Measurements from ENCODE around the gene FREY1.

Gene FREY1, protein sequence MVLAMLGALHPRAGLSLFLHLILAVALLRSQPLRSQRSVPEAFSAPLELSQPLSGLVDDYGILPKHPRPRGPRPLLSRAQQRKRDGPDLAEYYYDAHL

DNA sequence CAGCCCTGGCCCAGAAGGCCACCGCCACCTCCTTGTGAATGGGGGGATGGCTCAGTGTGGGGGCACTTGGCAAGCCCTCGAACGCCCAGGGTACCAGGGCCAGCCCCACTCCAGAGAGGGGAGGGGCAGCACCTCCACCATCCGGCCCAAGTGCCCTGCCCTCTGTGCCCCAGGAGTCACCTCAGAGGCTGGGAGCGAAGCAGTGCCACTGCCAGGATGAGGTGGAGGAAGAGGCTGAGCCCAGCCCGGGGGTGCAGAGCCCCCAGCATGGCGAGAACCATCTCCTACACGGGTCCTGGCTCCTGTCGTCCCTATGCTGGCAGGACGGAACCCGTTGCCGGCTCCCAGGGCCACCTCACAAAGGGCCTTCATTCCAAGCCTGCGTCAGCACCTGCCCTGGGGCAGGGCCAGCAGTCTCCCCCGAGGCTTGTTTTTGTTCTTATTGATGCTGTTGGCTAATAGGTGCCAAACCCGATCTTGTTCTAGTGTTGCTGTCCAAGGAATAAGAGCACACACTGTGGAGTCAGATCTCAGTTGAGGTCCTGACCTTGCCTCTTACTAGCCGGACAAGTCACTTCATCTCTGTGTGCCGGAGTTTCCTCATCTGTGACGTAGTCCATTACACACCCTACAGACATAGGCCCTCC, at the start of gene FREY1:
Gene FREY1, minus strand, starts transcription at position 307 of the 647 bp plus-strand sequence. Its CDS starts 26 bp downstream, at position 281.
- DNase-seq = no peak

DNA sequence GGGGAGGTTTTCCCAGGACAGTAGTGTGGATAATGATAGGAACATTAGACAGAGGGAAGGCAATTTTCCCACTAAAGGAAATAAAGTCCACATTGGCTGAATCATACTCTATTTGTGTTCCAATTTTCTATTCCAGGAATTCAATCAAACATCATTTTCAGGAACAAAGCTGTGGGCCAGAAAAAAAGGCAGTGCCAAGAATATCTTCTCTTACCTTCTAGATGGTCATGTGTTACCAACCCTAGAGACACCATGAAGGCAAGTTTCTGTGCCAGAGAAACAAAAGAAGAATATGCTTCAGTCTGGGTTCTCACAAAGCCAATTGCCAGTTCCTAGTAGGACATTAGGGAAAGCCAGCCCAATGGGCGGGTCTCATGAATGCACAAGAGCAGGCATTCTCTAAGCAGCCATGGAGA, 42.9 kb upstream of the FREY1 start:
- no peak for DNase-seq

DNA sequence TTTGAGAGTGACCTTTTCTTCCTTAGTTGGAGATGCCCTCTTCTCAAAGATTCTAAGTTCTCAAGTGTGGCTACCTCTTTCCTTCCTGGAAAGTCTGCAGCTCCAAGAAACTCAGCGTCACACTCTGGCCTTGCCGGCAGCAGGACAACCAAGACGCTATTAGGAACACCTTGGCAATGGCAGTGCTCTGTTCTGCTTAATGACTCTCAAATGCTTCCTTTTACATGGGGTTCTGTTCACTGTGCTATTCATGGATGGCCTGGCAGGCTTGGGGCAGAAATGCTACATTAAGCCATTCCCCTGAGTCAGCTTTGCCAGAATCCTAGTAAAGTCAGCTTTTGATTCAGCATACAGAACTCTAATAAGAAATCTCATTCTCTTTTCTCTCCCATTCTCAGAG, 41.3 kb upstream of the FREY1 start:
- DNase-seq = no peak

DNA sequence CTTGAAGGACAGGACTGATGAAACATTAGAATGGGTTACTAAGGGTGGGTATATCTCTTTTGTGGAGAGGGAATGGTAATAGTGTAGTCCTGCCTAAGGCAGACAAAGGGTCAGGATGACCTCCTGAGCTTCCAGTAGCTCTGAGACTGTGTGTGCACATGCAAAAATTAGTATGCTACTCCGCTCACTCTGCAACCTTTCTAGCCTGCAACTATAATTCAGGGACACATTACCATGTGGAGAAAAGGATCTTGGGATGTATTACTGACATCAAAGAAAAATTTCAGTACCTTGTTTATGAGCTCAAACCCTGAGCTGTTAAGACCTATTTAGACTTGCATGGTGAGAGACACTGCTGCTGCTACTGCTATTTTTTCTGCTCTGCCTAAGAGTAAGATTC, 40.8 kb upstream of the FREY1 start:
- DNase-seq = no peak

GRCh38 chr11:45945397-45945999, 38.4 kb upstream of the FREY1 start:
- no peak for DNase-seq

DNA sequence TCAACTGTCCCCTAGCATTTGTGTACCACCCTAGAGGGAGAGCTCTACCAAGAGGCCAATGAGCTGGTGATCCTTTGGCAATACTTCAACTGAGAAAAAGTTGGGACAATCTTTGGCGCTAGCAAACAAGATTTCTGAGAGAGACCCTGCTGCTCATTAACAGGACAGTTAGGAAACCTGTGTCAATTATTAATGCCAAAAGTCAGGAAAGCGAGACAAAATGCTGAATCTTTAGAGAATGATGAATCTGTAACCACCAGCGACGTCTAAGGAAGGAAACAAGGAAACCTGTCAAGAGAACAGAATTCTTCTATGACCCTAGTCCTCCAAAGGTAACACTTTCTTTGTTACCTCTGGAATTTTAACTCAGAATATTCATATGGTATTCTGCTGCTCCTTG, 35.3 kb upstream of the FREY1 start:
- no peak for DNase-seq

- DNase-seq = no peak
Measured at GRCh38 chr11:45941285-45941684, 34.2 kb upstream of the FREY1 start.

DNA sequence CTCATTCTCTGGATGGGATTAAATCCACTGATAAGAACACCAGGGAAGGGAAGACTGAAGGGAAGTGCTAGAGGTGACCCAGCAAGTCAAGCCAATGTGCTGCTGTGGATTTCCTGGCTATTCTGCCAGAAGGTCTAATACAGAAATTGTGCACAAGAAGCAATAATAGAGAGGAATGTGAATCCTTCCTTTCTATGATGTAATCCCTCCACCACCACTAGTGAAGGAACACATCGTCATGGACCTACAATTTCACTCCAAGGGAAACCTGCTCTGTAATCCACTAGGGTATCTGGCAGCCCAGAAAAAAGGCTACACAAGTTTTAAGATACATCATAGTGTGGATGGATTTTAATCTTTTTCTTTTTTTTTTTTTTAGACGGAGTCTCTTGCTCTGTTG, 32.8 kb upstream of the FREY1 start:
- DNase-seq = no peak

GRCh38 chr11:45937916-45938315, 30.8 kb upstream of the FREY1 start:
- no peak for DNase-seq

DNA sequence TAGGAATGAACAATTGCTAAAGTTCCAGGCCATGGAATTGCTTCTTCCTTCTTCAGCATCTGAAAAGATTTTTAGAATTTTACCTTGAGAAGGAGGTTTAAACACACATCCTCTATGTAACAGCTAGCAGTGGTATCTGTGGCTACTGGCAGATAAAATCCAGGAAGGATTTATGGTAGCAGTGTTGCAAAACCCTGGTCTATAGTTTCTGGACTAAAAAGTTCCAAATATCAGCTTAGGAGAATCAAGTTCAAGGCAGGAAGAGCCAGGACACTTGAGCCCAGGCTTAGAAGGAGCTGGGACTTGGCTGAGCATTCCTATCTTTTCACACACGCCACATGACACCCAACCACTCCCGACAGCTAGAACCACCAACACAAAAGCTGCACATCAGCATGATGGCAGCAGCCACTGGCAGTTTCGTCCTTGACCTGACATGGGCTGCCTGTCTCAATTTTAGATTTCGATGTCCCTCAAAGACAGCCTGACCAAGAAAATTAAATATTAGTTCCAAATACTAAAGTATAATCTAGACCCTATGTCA, 29.5 kb upstream of the FREY1 start:
- DNase-seq = no peak

DNA sequence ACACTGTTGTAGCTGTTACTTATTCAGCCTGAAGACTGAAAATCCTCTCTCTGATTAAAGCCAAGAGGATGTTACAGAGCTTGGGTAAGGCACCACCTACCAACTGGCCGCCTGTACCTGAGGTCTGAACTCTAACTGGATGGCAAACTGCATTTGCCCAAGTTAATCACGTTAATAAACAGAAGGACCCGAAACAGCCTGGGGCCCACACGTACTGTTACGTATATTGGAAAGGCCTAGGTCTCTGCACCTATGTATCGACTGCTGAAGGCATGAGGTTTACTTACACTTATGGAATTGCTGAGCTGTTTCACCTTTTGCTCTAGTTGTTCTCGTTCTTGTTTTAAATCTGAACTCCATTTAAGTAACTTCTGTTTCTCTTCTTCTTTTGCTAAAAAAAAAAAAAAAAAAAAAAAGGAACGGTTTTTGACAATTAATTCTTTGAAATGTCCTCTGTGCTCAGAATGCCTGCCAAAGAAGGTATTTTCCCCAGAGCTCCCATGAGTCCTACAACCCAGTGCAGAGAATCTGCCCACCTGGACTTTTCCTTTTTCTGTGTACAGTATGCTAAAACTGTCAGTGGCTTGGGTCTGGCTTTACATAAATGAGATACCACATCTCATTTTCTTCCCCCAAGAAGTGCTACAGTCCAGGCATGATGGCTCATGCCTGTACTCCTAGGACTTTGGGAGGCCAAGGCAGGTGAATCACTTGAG, 28.4 kb upstream of the FREY1 start:
- DNase-seq = no peak

GRCh38 chr11:45934580-45935318, 27.7 kb upstream of the FREY1 start:
- DNase-seq = no peak

DNA sequence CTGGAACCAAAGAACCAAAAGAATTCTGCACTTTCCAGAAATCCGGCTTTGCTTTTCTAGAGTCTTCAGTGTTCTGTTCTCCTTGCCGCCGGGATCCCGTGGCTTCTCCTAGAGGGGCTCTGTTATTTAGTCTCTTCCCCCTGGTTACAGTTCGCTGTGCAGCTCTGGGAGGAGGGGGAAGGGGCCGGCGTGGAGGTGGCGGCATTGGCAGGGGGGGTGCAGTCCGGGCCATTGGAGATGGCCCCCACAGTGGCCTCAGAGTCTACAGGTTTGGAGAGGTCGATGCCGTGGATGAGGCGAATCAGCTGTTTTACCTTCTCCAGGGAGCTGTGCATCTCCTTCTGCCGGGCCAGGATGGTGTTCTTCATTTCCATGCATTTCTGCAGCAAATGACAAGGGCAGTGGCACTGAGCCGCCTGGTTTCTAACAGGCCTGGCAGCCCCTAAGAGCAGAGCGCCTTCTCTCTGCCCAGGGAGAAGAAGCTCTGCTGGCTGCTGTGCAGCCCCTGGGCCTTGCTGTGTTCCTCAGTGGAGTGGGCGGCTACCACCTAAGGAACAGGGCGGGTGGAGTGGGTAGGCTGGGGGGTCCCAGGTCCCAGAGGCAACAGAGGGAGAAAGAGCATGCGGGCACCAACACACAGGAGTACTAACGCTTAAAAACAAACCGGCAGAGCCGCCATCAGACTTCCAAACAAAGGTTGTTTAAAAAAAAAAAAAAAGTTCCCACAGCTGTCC, 26.9 kb upstream of the FREY1 start:
- DNase-seq = no peak

DNA sequence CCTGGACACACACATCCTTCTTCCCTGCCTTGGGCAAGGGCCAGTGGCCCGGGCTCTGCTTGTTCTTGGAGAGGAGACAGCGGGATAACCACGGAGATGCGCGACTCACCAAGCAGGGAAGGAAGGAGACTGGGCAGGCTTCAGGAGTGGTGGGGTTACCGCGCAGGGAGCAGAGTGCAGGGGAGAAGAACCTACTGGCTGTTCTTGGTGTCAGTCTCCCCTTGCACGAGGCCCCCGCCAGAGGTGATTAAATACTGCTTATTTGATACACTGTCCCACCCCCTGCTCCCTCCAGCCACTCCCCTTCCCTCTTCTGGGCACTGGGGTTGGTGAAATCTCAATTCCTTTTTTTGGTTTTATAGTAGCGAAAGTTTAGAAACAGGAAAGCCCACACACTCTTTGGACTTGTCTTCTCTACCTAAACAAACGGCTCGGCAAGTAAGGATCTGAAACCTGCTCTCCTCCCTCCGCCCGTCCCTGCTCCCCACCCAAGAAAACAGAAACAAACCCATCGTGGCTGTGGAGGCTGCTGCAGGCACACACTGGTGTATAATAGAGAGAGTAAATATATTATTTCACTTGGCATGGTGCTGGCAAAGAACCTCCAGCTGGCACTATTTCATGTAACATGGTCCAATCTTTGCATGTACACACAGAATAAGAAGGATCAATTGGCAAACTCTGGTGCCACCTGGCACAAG, 26.2 kb upstream of the FREY1 start:
- DNase-seq = no peak

GRCh38 chr11:45932217-45932616, 25.1 kb upstream of the FREY1 start:
- no peak for DNase-seq

GRCh38 chr11:45931739-45932138, 24.7 kb upstream of the FREY1 start:
- no peak for DNase-seq

GRCh38 chr11:45930951-45931570, 24.0 kb upstream of the FREY1 start:
- DNase-seq = no peak

DNA sequence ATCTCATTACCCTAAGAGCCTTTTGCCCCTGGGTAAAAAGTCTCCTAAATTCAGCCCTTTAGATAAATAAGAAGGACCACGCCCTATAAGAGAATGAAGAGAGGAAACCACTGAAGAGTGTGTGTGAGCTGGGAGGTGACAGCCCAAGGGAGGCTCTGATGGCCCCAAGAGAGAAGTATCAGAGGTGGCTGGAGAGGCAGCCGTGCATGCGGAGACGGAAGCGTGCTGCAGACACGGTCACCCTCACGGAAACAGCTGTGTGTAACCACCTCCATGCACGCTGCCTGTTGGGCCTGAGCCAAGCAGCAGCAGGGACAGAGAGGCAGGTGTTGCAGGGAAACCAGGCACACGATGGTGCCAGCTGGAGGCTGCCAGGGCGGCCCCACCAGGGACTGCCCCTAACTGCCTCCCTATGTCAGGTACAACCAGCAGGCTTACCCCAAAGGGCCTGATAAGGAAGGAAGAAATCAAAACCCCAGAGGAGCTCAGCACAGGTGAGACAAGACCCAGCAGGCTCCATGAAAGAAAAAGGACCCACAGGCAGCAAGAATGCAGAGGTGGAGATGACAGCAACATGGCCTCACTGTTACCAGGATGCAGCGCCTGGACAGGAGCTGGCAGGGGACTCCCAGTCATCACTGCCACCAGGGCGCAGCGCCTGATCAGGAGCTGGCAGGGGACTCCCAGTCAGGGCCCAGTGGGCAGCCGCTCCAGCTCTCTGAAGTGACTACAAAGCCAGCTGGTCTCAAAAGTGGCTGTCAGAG, 23.1 kb upstream of the FREY1 start:
- peak; percentile 44 for DNase-seq

DNA sequence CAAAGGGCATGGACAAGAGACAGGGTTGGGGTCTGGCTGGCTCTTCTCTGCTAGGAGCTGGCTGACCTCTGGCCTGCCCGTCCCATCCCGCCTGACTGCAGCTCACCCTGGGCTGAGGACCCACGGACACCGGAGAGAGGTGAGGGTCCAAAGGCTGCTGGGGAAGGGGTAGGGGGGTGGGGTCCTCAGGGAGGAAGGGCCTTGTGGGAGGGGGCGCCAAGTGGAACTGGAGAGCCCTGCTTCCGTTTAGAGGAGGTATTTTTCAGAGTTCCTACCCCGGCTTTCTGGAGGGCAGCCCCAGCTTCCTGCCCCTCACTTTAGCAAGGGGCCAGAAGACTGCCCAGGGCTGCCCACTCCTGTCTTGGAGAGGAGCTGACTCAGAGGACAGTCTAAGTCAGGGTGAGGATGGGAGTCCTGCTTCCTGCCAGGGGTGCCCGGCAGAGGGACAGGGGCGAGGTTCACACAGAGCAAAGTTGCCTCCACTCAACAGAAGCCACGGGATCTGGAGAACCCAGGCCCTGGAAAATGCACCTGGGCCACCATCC, 22.5 kb upstream of the FREY1 start:
- DNase-seq = no peak

Data from activated gamma-delta T cell treated with Interleukin-2 at 50 U/mL for 16 hours (primary cell).